ELR (cell line): ENCODE measurements around the gene DDX1.
"Not testable (repeated sequence)": the region's sequence is repeated elsewhere in the genome, so short reads cannot be mapped to it uniquely, and the experiment has no call there.

Experiments
- DNase-seq: peaks from one replicate; pipeline ENCODE4 v3.0.0-alpha.2; 2015; ENCODE audit warnings: low read depth

Gene DDX1

GRCh38 chr2:15677141-15677843 is 85.6 kb downstream of the DDX1 start:
- no peak for DNase-seq

DNA sequence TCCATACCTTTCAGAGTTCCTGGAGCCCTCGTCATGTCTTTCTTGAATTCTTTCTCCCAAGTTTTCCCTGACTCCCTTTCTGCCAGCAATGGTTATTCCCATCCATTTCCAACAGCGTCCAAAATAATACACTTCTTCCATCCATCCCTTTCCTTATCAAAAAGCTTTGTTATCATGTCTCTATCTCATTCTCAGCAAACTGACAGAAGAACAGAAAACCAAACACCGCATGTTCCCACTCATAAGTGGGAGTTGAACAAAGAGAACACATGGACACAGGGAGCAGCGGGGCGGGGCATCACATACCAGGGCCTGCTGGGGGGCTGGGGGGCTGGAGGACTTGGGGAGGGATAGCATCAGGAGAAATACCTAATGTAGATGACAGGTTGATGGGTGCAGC is 86.7 kb downstream of the DDX1 start:
- no peak for DNase-seq

DNA sequence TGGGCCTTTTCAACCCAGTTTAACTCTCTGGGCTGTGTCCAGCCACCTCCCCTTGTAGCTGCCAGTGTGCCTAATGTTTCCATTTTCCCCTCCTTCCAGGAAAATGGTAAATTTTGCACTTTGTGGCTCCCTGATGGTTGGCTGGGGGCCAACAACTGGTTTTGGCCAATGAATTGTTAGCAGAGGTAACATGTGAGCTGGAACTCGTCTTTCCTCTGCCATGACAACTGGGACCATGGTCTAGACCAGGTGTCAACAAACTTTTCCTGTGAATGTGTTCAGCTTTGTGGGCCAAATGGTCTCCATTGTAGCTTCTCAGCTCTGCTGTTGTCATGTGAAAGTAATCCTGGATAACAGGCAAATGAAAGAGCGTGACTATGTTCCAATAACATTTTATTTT is 87.2 kb downstream of the DDX1 start:
- DNase-seq, result no peak

DNA sequence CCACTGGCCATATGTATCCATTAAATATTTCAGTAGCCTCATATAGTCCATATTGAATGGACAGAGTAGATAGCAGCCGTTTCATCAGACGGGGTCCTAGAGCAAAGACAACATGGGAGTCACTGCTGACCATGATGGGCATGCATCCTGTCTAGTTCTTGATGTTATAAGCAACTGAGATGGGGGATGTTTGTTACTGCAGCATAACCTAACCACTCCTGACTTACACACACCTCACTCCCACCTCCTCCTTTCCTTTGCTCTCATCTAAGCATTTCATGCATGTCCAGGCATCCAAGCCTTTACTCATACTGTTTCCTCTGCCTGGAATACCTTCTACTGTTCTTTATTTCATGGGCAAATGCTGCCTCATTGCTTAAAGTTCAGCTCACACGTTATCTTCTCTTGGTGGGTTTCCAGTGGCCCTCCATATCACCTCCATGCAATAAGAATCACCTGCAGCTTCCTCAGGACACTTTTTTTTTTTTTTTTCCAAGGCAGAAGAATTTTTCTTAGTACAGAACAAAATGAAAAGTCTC is 87.8 kb downstream of the DDX1 start:
- DNase-seq, result no peak

- not testable (repeated sequence) for DNase-seq
Measured at GRCh38 chr2:15680132-15680531, 88.5 kb downstream of the DDX1 start.
